Measurements from ENCODE around the gene MOV10.
"Not testable (repeated sequence)": the region's sequence is repeated elsewhere in the genome, so short reads cannot be mapped to it uniquely, and the experiment has no call there.

The MOV10 gene

DNA sequence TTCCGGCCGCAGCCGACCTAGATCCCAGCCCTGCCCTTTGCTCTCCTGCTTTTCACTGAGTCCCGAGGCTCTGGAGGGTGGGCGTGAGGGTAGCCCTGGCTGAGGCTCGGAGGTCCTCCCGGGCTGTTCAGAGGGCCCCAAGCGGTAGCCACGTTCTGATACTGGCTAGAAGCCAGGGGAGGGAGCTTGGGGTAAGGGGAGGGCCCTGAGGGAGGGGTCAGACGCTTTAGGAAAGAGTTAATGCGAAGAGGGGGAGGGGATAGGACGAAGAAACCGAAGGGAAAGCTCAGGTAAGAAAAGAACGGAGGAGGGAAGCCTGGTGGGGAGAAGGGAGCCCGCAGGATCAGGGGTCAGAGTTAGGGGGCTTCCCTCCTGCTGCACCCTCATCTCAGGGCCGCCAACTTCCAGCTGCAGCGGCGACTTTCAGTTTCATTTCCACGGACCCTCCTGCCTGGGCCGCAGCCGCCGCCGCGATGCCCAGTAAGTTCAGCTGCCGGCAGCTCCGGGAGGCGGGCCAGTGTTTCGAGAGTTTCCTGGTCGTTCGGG lies at the start of gene MOV10:
Gene MOV10, plus strand, starts transcription at position 220 of the 546 bp plus-strand sequence. Its CDS starts 254 bp downstream, at position 474.
- peak; percentile 31 to 45 for DNase-seq (ENCODE audit: low read depth in 2 of 2)

GRCh38 chr1:112625696-112626095 lies 48.8 kb upstream of the MOV10 start:
- no peak for DNase-seq (ENCODE audit: low read depth in 2 of 2)

- DNase-seq (ENCODE audit: low read depth in 2 of 2): no peak
Measured at GRCh38 chr1:112626193-112626592, 48.3 kb upstream of the MOV10 start.

- no peak for DNase-seq (ENCODE audit: low read depth in 2 of 2)
Measured at GRCh38 chr1:112626887-112627286, 47.6 kb upstream of the MOV10 start.

- DNase-seq (ENCODE audit: low read depth in 2 of 2): no peak
Measured at GRCh38 chr1:112628516-112628915, 45.9 kb upstream of the MOV10 start.

GRCh38 chr1:112629256-112629655 lies 45.2 kb upstream of the MOV10 start:
- DNase-seq (ENCODE audit: low read depth in 2 of 2): no peak

DNA sequence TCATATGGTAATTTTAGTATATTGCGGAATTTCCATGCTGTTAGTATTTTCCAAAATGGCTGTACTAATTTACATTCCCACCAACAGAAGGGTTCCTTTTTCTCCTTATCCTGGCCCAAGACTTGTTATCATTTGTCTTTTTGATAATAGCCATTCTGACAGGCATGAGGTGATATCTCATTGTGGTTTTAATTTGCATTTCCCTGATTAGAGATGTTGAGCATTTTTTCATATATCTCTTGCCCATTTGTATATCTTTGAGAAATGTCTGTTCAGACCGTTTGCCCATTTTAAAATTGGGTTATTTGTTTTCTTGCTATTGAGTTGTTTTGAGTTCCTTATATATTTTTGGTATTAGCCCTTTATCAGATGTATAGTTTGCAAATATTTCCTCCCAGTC lies 40.8 kb upstream of the MOV10 start:
- no peak for DNase-seq (ENCODE audit: low read depth in 2 of 2)

GRCh38 chr1:112634367-112634766 lies 40.1 kb upstream of the MOV10 start:
- DNase-seq (ENCODE audit: low read depth in 2 of 2): no peak

DNA sequence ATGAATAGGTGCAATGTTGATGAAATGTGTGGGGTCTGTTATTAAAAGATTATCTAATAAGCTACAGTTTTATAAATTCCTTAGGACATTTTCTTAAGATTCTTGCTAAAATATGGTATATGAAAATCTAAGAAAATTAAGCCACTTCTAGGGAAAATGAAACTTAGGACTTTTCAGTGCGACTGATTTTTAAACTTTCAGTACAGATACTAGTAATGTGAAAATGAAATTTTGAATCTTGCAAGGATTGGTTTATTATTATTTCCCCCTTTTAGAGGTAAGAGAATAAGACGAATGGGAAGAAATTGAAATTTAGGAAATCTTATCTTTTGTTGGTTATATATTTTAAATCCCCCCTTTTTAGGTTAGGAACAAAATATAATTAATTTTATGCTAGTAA lies 38.4 kb upstream of the MOV10 start:
- no peak for DNase-seq (ENCODE audit: low read depth in 2 of 2)

DNA sequence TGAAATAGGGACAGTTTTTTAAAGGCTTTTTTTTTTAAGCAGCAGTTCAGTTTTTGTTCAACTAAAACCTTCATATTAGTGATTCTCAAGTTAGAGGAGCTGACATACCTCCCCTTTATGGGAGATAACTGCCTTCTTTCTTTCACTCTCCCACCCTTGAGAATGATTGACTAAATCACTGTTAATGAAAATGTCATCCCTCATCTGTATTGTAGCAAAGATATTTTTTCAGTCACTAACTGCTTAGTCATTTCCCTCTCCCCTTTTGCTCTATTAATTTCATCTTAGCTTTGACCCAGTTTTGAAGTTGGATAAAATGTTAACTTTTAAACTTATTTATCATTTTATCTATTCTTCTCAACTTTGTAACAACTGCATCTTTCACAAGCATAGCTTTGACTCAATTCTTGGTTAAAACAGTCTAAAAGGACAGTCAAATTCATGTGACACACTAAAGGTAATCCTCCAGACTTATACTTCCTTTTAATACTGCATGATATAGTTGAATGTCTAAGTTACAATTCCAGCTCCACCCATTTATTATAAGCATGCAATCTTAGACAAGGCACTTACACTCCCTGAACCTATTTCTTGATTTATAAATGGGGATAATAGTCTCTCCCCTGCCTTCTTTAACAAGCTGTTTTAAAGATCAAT lies 37.7 kb upstream of the MOV10 start:
- no peak for DNase-seq (ENCODE audit: low read depth in 2 of 2)

GRCh38 chr1:112637254-112638109 lies 37.0 kb upstream of the MOV10 start:
- no peak for DNase-seq (ENCODE audit: low read depth in 2 of 2)

GRCh38 chr1:112638110-112638428 lies 36.4 kb upstream of the MOV10 start:
- DNase-seq (ENCODE audit: low read depth in 2 of 2): no peak

DNA sequence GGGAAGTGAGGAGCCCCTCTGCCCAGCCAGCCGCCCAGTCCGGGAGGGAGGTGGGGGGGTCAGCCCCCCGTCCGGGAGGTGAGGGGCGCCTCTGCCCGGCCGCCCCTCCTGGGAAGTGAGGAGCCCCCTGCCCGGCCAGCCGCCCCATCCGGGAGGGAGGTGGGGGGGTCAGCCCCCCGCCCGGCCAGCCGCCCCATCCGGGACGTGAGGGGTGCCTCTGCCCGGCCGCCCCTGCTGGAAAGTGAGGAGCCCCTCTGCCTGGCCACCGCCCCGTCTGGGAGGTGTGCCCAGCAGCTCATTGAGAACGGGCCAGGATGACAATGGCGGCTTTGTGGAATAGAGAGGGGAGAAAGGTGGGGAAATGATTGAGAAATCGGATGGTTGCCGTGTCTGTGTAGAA lies 34.0 kb upstream of the MOV10 start:
- DNase-seq (ENCODE audit: low read depth in 2 of 2): not testable (repeated sequence)

GRCh38 chr1:112643080-112643479 lies 31.4 kb upstream of the MOV10 start:
- DNase-seq (ENCODE audit: low read depth in 2 of 2): no peak

DNA sequence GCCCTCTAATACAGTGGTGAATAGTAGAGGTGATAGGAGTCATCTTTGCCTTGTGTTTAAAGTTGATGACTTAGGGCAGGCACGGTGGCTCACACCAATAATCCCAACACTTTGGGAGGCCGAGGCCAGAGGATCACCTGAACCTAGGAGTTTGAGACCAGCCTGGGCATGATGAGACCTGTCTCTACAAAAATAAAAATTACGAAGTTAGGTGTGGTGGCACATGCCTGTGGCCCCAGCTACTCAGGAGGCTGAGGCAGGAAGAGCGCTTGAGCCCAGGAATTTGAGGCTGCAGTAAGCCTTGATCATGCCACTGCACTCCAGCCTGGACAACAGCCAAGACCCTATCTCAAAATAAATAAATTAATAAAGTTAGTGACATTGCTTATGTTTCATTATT lies 28.2 kb upstream of the MOV10 start:
- no peak for DNase-seq (ENCODE audit: low read depth in 2 of 2)

- no peak for DNase-seq (ENCODE audit: low read depth in 2 of 2)
Measured at GRCh38 chr1:112651205-112651604, 23.3 kb upstream of the MOV10 start.

DNA sequence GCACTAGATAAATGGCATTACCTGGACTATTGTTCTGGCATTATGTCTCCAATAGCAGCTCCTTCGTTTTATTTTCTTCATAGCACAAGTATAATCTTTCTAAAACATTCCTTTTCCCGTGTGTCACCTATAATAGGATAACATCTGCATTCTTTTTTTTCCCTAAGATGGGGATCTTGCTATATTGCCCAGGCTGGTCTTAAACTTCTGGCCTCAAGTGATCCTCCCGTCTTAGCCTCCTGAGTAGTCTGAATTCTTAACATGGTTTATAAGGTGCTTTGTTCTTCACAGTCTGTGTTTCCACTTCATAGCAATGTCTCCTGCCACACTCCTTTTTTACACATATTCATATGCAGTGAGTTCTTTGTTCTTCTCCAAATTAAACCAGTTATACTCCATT lies 8.6 kb upstream of the MOV10 start:
- no peak for DNase-seq (ENCODE audit: low read depth in 2 of 2)

- DNase-seq (ENCODE audit: low read depth in 2 of 2): no peak
Measured at GRCh38 chr1:112666946-112667345, 7.5 kb upstream of the MOV10 start.

GRCh38 chr1:112672009-112672408 lies 2.5 kb upstream of the MOV10 start:
- no peak for DNase-seq (ENCODE audit: low read depth in 2 of 2)

GRCh38 chr1:112672842-112673241 lies 1.6 kb upstream of the MOV10 start:
- no peak for DNase-seq (ENCODE audit: low read depth in 2 of 2)

DNA sequence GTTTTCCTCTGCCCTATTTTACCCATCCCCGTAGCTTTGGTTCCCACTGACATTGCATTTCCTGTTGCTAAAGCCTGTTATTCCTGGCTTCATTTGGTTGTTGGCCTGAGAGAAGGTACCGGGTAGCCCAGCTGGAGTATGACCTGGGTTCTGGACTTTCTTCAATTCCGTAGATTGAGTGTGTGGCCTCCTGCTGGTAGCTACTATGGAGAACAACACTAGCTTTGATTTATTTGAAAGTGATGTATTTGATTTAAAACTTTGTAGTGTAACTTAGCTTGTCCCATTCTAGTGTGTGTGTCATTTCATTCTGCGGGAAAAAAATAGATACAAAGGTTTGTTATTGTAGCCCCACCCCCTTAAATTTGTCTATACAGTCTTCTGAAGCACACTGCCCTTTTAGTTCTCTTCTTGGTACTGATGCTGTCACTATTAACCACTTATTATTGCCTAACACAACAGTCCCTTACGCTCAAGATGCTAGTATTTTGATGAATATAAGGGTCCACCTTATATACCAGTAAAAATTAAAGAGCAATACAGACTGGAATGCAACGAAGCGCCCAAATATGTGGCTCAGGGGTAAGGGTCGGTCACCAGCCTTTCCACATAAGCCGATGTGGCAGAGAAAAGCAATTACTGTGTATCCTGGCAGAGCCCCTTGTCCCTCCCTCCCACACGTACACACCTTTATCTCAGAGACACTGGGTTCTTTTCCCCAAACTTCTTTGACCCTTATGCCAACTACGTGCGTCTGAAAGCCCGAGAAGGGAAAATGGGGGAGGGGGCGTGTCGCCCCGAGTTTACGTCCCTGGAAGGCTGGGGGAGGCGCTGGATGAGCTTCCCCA lies 643 bp upstream of the MOV10 start:
- DNase-seq (ENCODE audit: low read depth in 2 of 2): no peak

Data from stimulated activated CD8-positive, alpha-beta memory T cell treated with anti-CD3 and anti-CD28 coated beads, Interleukin-7, amount 100 ng/mL, for 4 hours (primary cell).